Lung (tissue), 12 donors: ENCODE data around the gene NFYC. TPM values are rescaled to one million over a fixed set of nuclear protein-coding genes. Genes with fewer than 3 reads are reported as not detected.

Experiments
- ATAC-seq: fragments of 200-7000 bp; cut with Tn5 transposase; one replicate; pipeline ENCODE4 v1.9.1; 2020; ENCODE audit warnings: moderate number of reproducible peaks; ENCODE audit not compliant: insufficient read depth, low FRiP score
- DNase-seq, 3 donors: peaks; one replicate each; pipeline ENCODE4 v3.0.0-alpha.2; 2013 to 2017
- H3K27ac ChIP-seq, 2 donors: one replicate each; pipeline ENCODE4 v1.5.1; 2013; ENCODE audit warnings: mild to moderate bottlenecking in 2 of 2, moderate library complexity in 2 of 2, control low read depth in 1 of 2, inconsistent platforms in 1 of 2, low read depth in 1 of 2, low read length in 1 of 2
- H3K27me3 ChIP-seq, 3 donors: one replicate each; pipeline ENCODE4 v1.5.1; 2013; ENCODE audit warnings: low read length in 2 of 3; ENCODE audit not compliant: control insufficient read depth in 3 of 3, insufficient read depth in 3 of 3
- H3K36me3 ChIP-seq, 4 donors: one replicate each; pipeline ENCODE4 v1.5.1; 2013; ENCODE audit warnings: low read length in 4 of 4, mild to moderate bottlenecking in 1 of 4, moderate library complexity in 1 of 4; ENCODE audit not compliant: control insufficient read depth in 4 of 4, insufficient read depth in 4 of 4
- H3K4me1 ChIP-seq, 5 donors: one replicate each; pipeline ENCODE4 v1.5.1; 2013; ENCODE audit warnings: low read length in 5 of 5, mild to moderate bottlenecking in 2 of 5, moderate library complexity in 1 of 5; ENCODE audit not compliant: control insufficient read depth in 5 of 5, insufficient read depth in 5 of 5
- H3K4me3 ChIP-seq: one replicate; pipeline ENCODE4 v1.5.1; 2013; ENCODE audit warnings: mild to moderate bottlenecking, control low read depth, moderate library complexity
- H3K9ac ChIP-seq, 2 donors: one replicate each; pipeline ENCODE4 v1.5.1; 2013; ENCODE audit warnings: low read length in 2 of 2, control low read depth in 1 of 2; ENCODE audit not compliant: insufficient read depth in 1 of 2
- H3K9me3 ChIP-seq, 4 donors: one replicate each; pipeline ENCODE4 v1.5.1; 2013; ENCODE audit warnings: low read length in 3 of 4, mild to moderate bottlenecking in 1 of 4, moderate library complexity in 1 of 4; ENCODE audit not compliant: control insufficient read depth in 4 of 4, insufficient read depth in 3 of 4
- CTCF ChIP-seq: IDR thresholded peaks from 2 replicates; pipeline ENCODE4 v1.5.1; 2012; ENCODE audit warnings: mild to moderate bottlenecking; ENCODE audit errors: control extremely low read depth, extremely low read depth
- WGBS, 2 donors: extraction: QIAGEN DNeasy Blood & Tissue Kit; methylation state at CpG; one replicate each; pipeline ENCODE4 v1.1.7; 2013; 5-methylcytosine and 5-hydroxymethylcytosine counted together
- polyA plus RNA-seq, 2 donors: library from polyadenylated mRNA; stranded (reverse); fragments of 200-250 nt; gene quantifications; one replicate each; pipeline ENCODE4 v1.2.1, GENCODE V29; 2013
- total RNA-seq, 2 donors: library from RNA; depleted of rRNA in 1 of 2; stranded (reverse); fragments of >200 nt in 1 of 2; gene quantifications; one replicate each; pipeline ENCODE4 v1.2.1, GENCODE V29; 2014 to 2021
- donor health status: control.
- donor health status: control.
- donor health status: Bipolar disorder and iron deficiency.
- donor health status: healthy.
- donor health status: DM: yes; HTN: yes; CAD: no.

NFYC gene
- total and polyA plus RNA-seq, 4 donors, result 28.6 to 69.5 (median 50.3) TPM

GRCh38 chr1:40754201-40754600 lies 62.7 kb downstream of the NFYC start:
- Histone ChIP-seq H3K9me3 (no peaks in the 10 kb centered on the region), H3K9ac (no peak overlapping the region), H3K36me3 (peaks cover 24 to 64% (median 38%) of the 10 kb centered on the region in 4 donors), H3K27me3 (no peaks in the 10 kb centered on the region), H3K27ac (peak overlapping the region; percentile 23 to 56), H3K4me1 (peaks cover 0 to 5% (median 0%) of the 10 kb centered on the region in 5 donors), H3K4me3 (no peak overlapping the region)
- WGBS, 2 donors, result 65 to 78% methylated on average over 8 of the region's 8 CpGs
- peak in 1 of 3 donors; percentile 17 for DNase-seq
- ATAC-seq, result no peak
- no peak for TF ChIP-seq CTCF

- WGBS, 2 donors, result 70 to 77% methylated on average over 4 of the region's 4 CpGs
- DNase-seq, result peak in 2 of 3 donors; percentile 23 to 52
- H3K36me3 ChIP-seq, result peaks cover 16 to 65% (median 33%) of the 10 kb centered on the region in 4 donors
- TF ChIP-seq CTCF, result no peak
- H3K9ac ChIP-seq, result no peak overlapping the region
- no peaks in the 10 kb centered on the region for H3K27me3 ChIP-seq
- no peak overlapping the region for H3K4me3 ChIP-seq
- peak overlapping the region; percentile 46 to 56 for H3K27ac ChIP-seq
- ATAC-seq, result no peak
- H3K9me3 ChIP-seq, result no peaks in the 10 kb centered on the region
- peaks cover 0 to 5% (median 0%) of the 10 kb centered on the region in 5 donors for H3K4me1 ChIP-seq
These were observed 63.6 kb downstream of the NFYC start for GRCh38 chr1:40755067-40755466.

GRCh38 chr1:40756523-40756922 lies 65.0 kb downstream of the NFYC start:
- no peaks in the 10 kb centered on the region for H3K9me3 ChIP-seq
- ATAC-seq (no peak), DNase-seq (no peak)
- no peak overlapping the region for H3K9ac ChIP-seq
- no peak for TF ChIP-seq CTCF
- H3K36me3 ChIP-seq, result peaks cover 16 to 63% (median 35%) of the 10 kb centered on the region in 4 donors
- H3K27ac ChIP-seq, result peak overlapping the region in 1 of 2 donors; percentile 10
- H3K4me1 ChIP-seq, result peaks cover 0 to 6% (median 0%) of the 10 kb centered on the region in 5 donors
- H3K27me3 ChIP-seq, result no peaks in the 10 kb centered on the region
- H3K4me3 ChIP-seq, result no peak overlapping the region
- WGBS, 2 donors, result 94 to 97% methylated on average over 3 of the region's 3 CpGs

- no peak for TF ChIP-seq CTCF
- Histone ChIP-seq H3K4me3 (no peak overlapping the region), H3K27ac (no peak overlapping the region), H3K27me3 (no peaks in the 10 kb centered on the region), H3K36me3 (peaks cover 16 to 63% (median 35%) of the 10 kb centered on the region in 4 donors), H3K4me1 (peaks cover 0 to 6% (median 0%) of the 10 kb centered on the region in 5 donors), H3K9ac (no peak overlapping the region), H3K9me3 (no peaks in the 10 kb centered on the region)
- 91 to 96% methylated on average over 8 of the region's 8 CpGs for WGBS, 2 donors
- no peak for DNase-seq
- no peak for ATAC-seq
These were observed 65.6 kb downstream of the NFYC start for GRCh38 chr1:40757084-40757483.
